Heart left ventricle (tissue), 13 donors: ENCODE results near the gene AASS.

Experiments used
- CTCF ChIP-seq, 12 donors: fragments of 200-600 bp; sonication (generic) in 4 of 12; IDR thresholded peaks; one replicate each; pipeline versions ENCODE4 v1.5.0 to v1.8.0; 2018 to 2022; ENCODE audit warnings: antibody characterized with exemption in 12 of 12, mild to moderate bottlenecking in 5 of 12
- POLR2A ChIP-seq, 2 donors: fragments of 450-650 bp; IDR thresholded peaks; one replicate each; pipeline ENCODE4 v1.6.1; 2017; ENCODE audit warnings: antibody characterized with exemption in 2 of 2, mild to moderate bottlenecking in 2 of 2, moderate library complexity in 2 of 2
- donor health status: ischemic (EF 13 %, LVEDD 7.1; RV severe dilation, severe dysfunction).
- donor health status: DM: no; HTN: yes; CAD: no.
- donor health status: DM: no; HTN: no; CAD: no.
- donor health status: ischemic (EF 25% LVEDD 6.9; RV normal size, moderate dysfunction).
- donor health status: ischemic (EF 25% LVEDD 5.7; RV mildly dilated, moderate dysfunction).
- donor health status: ischemic (EF 35%, LVEDD 5.7; RV mildly dilated, moderate dysfunction).
- donor health status: nonischemic (EF 11% LVEDD 7.7; RV severe dilation, severe dysfunction).
- donor health status: DM: yes; HTN: yes; CAD: no.
- donor health status: PGD.
- donor health status: ischemic (EF 29% LVEDD 5.4; RV normal size, mild dysfunction).
- donor health status: nonischemic (EF 23%, LVEDD 6.1; RV moderate dilation, normal function).

GRCh38 chr7:122132341-122132740, 11.7 kb downstream of the AASS start:
- TF ChIP-seq CTCF (IDR thresholded peaks at IDR 0.05): no peak
- no peak for TF ChIP-seq POLR2A (IDR thresholded peaks at IDR 0.05)
